NCI-H2196 treated with DMSO at 0.1 percent for 48 hours (cell line): ENCODE measurements around the gene STX1B.
"Not testable (repeated sequence)": the region's sequence is repeated elsewhere in the genome, so short reads cannot be mapped to it uniquely, and the experiment has no call there.

Experiments
- DNase-seq: peaks from one replicate; lab custom pipeline; 2025; ENCODE audit not compliant: unreplicated experiment; lab: John Stamatoyannopoulos, UW

The STX1B gene

DNA sequence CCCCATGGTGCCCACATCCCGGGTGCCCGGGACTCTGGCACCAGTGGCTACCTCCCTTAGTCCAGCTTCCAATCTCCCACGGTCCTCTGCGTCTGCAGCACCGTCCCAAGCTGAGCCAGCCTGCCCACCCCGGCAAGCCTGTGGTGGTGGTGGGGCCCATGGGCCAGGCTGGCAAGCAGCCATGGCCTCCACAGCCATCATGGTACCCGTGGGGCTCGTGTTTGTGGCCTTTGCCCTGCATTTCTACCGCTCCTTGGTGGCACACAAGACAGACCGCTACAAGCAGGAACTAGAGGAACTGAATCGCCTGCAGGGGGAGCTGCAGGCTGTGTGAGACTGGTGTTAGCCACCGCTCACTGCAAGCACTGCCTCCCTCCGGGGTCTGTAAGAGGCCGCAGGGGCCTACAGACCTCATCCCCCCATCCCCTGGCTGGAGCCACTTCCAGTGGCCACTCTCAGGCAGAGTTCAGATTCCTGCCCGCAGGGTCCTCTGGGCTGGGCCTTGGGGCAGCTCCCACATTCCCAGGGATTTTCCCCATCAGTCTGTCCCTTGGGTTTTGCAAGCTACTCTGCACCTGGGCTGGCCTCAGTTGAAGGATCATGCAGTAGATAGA is 56.8 kb downstream of the STX1B start:
- no peak for DNase-seq

- no peak for DNase-seq
These were observed 57.3 kb downstream of the STX1B start for GRCh38 chr16:30953111-30953510.

DNA sequence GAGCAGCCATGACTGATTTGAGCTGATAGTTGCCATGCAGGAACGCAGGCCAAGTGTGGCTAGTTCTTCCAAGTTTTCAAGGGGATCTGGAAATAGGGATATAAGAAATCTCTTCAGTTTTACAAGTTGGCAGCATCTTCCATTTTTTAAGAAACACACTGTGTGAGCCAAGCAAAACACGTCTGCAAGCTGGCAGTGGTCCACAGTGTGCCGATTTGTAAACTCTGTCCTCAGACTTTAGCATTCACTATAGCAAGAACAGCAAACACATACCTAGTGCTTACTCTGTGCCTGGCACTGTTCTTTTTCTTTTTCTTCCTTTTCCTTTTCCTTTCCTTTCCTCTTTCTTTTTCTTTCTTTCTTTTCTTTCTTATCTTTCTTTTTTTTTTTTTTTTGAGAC is 58.7 kb downstream of the STX1B start:
- no peak for DNase-seq

- DNase-seq = no peak
These were observed 59.2 kb downstream of the STX1B start for GRCh38 chr16:30951193-30951592.

DNA sequence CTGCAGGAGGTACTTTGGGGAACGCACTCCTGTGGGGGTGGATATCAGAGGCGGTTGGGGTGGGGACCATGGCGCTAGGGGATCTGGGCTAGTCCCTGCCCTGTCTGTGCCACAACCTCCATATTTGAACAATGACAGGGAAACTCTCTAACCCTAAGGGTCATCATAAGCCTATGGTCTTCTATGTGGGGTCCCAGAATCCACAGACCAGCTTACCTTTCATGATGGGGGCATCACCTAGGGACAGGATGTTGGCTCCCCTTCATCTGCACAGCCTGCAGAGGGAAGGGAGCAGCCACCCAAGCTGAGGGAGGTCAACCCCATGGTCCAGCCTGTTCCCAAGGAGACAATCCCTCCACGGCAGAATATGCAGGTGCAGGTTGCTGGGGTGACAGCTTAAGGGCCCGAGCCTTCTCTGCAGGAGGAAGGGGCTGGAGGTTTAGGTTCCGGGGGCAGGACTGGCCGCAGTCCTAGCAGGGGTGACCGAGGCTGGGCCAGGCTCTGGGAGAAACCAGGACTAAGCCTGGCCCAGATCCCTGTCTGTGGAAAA is 59.8 kb downstream of the STX1B start:
- no peak for DNase-seq

DNA sequence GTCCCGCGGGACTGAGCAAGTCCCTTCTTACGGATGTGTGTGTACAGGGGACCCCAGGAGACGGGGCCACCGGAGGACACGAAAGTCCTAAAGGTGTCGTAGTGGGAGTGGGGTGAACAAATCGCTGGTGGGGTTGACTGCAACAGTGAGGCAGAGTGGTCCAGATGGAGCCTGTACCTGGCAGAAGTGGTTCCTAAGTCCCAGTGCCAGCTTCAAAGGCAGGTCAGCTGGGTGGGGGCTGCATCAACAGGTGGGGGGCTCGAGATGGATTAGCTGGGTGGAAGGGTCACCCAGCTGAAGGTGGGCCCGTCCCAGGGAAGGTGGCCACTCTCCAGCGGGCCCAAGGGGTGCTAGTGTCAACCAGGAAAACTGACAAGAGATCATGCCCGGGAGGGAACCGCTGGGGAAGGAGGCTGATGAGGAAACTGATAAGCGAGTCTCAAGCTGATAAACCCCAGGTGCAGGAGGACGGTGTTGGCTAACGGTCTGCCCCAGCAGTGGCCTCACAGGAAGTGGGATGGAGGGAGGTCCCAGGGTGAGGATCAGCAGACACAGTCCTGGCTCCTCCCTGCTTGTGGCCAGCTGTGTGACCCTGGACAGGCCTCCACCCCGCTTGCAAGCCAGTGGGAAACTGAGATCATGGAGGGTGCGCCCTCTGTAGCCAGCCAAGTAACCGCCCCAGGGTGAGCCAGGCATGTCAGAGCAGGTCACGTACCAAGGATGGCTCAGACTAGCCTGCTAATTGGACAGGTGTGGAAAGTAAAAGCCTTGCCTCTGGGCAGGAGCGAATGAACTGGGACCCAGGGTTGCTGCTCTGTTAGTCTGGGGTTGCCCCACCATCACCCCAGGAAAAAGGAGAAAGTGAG is 60.6 kb downstream of the STX1B start:
- peak; percentile 91 for DNase-seq

DNA sequence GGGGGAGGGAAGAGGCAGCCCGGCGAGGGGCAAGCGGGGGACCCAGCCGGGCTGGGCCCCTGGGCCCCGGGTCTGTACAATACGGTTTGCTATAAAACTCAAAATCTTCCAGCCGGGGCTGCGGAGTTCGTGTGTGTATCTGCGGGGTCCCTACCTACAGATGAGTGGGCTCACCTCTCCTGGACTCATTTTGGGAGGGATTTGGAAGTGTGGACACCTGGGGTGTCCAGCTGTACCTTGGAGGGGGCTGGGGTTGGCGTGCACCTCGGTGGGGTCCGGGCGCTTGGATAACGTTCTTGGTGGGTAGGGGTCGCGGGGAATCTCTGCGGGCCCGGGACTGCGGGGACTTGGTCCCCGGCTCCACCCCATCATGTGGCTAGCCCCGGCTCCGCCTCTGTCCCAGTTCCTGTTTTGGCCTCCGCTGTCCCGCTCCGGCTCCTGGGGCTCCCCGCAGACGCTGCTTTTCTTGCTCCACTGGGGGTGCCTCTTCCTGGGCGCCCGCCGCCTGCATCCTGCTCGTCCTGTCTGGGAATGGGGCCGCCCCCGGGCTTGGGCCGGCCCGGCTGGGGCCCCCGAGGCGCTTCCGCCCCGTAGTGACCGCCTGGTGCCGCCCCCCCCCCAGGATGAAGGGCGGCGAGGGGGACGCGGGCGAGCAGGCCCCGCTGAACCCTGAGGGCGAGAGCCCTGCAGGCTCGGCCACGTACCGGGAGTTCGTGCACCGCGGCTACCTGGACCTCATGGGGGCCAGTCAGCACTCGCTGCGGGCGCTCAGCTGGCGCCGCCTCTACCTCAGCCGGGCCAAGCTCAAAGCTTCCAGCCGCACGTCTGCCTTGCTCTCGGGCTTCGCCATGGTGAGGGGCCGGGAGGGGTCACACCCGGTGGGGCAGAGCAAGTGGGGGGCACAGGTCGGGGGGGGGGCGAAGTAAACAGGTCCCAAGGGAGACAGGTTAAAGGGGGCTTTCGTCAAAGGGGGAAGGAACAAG is 61.5 kb downstream of the STX1B start, which contains the start of gene ORAI3:
TSS of gene ORAI3 (plus strand) at position 402 of the 983 bp plus-strand sequence. CDS start at position 624, 222 bp downstream.
- no peak for DNase-seq

DNA sequence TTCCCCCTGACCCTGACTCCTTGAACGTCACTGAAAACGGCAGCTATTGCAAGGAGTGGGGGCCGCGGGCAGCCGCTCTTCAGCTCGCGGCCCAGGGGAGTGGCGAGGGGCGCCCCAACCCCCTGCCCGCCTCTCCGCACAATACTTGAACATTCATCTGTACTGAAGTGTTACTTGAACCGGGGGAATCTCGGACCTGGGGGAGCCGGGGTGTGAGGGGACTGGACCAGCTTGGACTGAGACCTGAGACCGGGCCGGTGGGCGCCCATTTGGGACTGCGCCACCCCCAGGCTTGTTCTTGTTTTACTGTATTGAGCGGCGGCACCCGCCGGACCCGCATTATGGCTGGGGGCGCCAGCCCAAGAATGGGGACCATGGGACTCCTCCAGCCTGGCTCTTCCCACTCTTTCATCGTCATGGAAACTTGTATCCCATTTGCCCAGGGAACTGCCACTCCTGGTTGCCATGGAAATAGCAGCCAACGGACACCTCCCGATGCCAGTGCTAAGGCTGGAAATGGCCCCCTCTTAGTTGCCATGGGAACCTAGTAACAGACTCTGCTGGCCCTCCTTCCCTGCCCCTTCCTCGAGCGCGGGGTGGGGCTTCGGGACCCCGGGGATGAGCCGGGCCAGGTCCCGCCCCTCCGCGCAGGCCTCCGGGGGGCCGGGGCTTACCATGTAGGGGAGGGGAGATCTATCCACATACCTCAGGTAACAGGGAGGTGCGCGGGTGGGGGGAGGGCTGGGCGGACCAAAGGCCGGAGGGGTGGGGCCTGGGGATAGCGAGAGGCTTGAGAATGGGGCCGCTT is 62.4 kb downstream of the STX1B start:
- peak; percentile 95 for DNase-seq

DNA sequence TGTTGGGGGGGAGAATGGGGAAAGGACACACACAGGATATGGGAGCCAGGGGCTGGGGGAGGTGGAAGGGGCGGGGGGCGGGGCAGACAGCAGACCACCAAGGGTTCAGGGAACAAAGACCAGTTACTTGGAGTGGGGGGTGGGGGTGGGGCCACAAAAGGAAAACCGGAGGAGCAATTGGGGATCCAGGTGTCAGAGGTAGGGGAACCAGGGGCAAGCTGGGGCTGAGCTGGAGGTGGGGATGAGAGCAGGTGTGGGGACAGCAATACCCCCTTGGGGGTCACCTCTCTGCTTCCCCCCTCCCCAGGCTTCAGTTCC is 62.9 kb downstream of the STX1B start:
- DNase-seq = no peak

GRCh38 chr16:30946671-30947540 is 63.5 kb downstream of the STX1B start:
- DNase-seq = no peak

DNA sequence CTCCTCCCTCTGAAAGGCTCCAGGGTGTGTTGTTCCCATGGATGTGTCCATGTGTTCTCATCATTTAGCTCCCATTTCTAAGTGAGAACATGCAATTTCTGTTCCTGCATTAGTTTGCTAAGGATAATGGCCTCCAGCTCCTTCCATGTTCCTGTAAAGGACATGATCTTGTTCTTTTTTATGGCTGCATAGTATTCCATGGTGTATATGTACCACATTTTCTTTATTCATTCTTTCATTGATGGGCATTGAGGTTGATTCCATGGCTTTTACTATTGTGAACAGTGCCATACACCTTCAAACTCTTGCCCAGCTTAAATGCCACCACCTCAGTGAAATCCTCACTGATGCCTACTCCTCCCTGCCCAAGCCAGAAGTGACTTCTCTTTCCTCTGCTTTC is 66.1 kb downstream of the STX1B start:
- no peak for DNase-seq

DNA sequence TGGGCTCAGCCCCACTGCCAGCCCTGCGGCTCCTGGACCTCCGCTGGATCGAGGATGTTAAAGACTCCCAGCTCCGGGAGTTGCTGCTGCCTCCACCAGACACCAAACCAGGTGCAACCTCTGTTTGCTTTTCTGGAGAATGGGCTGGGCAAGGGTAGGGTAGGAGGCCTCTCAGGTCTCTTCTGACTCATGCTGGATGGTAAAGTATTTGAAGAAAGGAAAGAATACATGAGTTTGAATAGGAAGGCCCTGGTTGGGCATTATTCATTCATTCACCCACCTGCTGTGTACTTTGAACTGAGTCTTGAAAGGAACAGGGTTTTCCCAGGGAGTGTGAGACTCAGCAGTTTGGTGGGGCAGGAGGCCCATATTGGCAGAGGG is 68.0 kb downstream of the STX1B start:
- DNase-seq = no peak

DNA sequence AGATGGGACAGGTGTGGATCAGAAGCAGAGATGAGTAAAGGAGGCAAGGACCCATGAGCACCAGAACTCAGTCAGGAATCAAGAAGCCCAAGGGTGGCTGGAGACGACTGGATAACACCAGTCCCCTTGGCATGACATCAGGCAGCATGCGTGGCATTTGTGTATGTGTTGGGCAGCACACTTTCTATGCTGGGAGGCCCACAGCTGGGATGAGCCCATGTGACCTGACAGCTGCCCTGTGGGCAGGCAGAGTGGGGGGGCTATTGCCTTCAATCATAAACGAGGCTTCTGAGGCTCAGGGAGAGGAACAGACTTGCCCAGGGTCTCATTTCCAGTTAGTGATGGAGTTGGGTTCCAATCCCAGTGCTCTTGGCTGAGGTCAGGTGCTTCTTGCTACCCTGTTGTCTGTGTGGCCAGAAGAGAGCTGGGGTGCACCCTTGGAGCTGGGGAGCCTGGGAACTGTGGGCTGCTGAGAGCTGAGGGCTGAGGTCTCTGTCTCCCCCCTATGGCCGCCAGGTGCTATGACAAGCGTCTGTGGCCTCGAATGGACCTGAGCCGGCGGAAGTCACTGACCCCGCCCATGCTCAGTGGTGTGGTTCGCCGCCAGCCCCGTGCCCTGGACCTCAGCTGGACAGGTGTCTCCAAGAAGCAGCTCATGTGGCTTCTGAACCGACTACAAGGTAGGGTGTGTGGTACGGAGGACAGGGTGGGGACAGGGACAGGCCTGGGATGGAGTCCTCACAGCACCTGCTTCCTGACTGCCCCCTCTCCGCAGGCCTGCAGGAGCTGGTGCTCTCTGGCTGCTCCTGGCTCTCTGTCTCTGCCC is 68.6 kb downstream of the STX1B start:
- peak; percentile 68 for DNase-seq

DNA sequence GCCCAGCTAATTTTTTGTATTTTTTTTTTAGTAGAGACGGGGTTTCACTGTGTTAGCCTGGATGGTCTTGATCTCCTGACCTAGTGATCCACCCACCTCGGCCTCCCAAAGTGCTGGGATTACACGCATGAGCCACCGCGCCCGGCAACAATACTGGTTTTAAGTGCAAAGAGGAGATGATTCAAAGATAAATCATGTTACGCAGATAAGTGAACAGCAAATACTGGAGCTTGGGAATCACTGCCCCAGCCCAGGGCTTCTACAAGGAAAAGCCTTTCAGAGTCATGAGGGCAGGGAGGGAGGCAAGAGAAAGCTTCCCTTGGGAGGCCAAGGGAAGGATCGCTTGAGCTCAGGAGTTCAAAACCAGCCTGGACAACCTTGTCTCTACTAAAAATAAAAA is 70.9 kb downstream of the STX1B start:
- DNase-seq = not testable (repeated sequence)
